ENCODE results near the gene EXOSC10. TPM values are rescaled to one million over a fixed set of nuclear protein-coding genes. Genes with fewer than 3 reads are reported as not detected.
"Not testable (repeated sequence)": the region's sequence is repeated elsewhere in the genome, so short reads cannot be mapped to it uniquely, and the experiment has no call there.

Gene EXOSC10
- total RNA-seq, 2 donors from 2014 or later: 37.9 to 83.4 TPM

- TF ChIP-seq POLR2A (IDR thresholded peaks at IDR 0.05): no peak
- no peak for TF ChIP-seq CTCF (IDR thresholded peaks at IDR 0.05)
- intact Hi-C loops (cut with DNase I): no loop called here
- Histone ChIP-seq H3K4me3 (no peak overlapping the region), H3K9me3 (no peaks in the 10 kb centered on the region), H3K27me3 (no peaks in the 10 kb centered on the region), H3K36me3 (replicated peaks in 1 of 2; ENCODE audit: insufficient read depth in 1 of 2, low read depth in 2 of 2) (no peaks in the 10 kb centered on the region), H3K4me1 (no peaks in the 10 kb centered on the region), H3K27ac (no peak overlapping the region)
- DNase-seq (no peak), ATAC-seq (no peak)
Observed at GRCh38 chr1:11041048-11041447, 58.6 kb downstream of the EXOSC10 start.

GRCh38 chr1:11040105-11040429 is 59.6 kb downstream of the EXOSC10 start:
- DNase-seq; ATAC-seq; H3K4me1 ChIP-seq; intact Hi-C loops (cut with DNase I); H3K27me3 ChIP-seq; H3K4me3 ChIP-seq; H3K27ac ChIP-seq; H3K36me3 ChIP-seq (replicated peaks in 1 of 2; ENCODE audit: insufficient read depth in 1 of 2, low read depth in 2 of 2); H3K9me3 ChIP-seq: not testable (repeated sequence)
- WGBS, 2 donors: 70 to 87% methylated on average over 7 of the region's 7 CpGs

- no peak for ATAC-seq
- WGBS, 2 donors: 39 to 45% methylated on average over 2 of the region's 2 CpGs
- no peak for DNase-seq
- Histone ChIP-seq H3K4me3 (no peak overlapping the region), H3K4me1 (no peaks in the 10 kb centered on the region), H3K27ac (no peak overlapping the region), H3K36me3 (replicated peaks in 1 of 2; ENCODE audit: insufficient read depth in 1 of 2, low read depth in 2 of 2) (no peaks in the 10 kb centered on the region), H3K27me3 (no peaks in the 10 kb centered on the region), H3K9me3 (no peaks in the 10 kb centered on the region)
- TF ChIP-seq POLR2A (IDR thresholded peaks at IDR 0.05) (no peak), CTCF (IDR thresholded peaks at IDR 0.05) (no peak)
- intact Hi-C loops (cut with DNase I): loop anchor here (10.0 kb wide), 1 partner anchor 595 kb away; no protein-coding TSS in a partner anchor
Observed at GRCh38 chr1:11039351-11040104, 60.1 kb downstream of the EXOSC10 start.

GRCh38 chr1:11037740-11038182 is 61.9 kb downstream of the EXOSC10 start:
- Histone ChIP-seq H3K27ac (no peak overlapping the region), H3K4me3 (no peak overlapping the region), H3K4me1 (no peaks in the 10 kb centered on the region), H3K27me3 (no peaks in the 10 kb centered on the region), H3K36me3 (replicated peaks in 1 of 2; ENCODE audit: insufficient read depth in 1 of 2, low read depth in 2 of 2) (no peaks in the 10 kb centered on the region), H3K9me3 (no peaks in the 10 kb centered on the region)
- DNase-seq (peak; percentile 89 to 91 (median 91)), ATAC-seq (peak; percentile 92)
- WGBS, 2 donors: 1% methylated on average over 8 of the region's 8 CpGs
- intact Hi-C loops (cut with DNase I): loop anchor here (10.0 kb wide), 1 partner anchor 597 kb away; no protein-coding TSS in a partner anchor
- TF ChIP-seq CTCF (IDR thresholded peaks at IDR 0.05): peak; percentile 82 to 98 (median 97)
- no peak for TF ChIP-seq POLR2A (IDR thresholded peaks at IDR 0.05)

- not testable (repeated sequence) for DNase-seq
- intact Hi-C loops (cut with DNase I): loop anchor here (10.0 kb wide), 1 partner anchor 598 kb away; no protein-coding TSS in a partner anchor
Observed at GRCh38 chr1:11037019-11037739, 62.5 kb downstream of the EXOSC10 start.

More at GRCh38 chr1:11037019-11037739, 62.5 kb downstream of the EXOSC10 start:
- H3K27ac ChIP-seq; H3K27me3 ChIP-seq; H3K9me3 ChIP-seq; ATAC-seq; H3K4me1 ChIP-seq; H3K36me3 ChIP-seq (replicated peaks in 1 of 2; ENCODE audit: insufficient read depth in 1 of 2, low read depth in 2 of 2); H3K4me3 ChIP-seq: not testable (repeated sequence)
- 43 to 44% methylated on average over 18 of the region's 18 CpGs for WGBS, 2 donors

All from body of pancreas (tissue), 4 donors.